Measurements from ENCODE around the gene ACOXL.

- TF ChIP-seq, protein P1, sequence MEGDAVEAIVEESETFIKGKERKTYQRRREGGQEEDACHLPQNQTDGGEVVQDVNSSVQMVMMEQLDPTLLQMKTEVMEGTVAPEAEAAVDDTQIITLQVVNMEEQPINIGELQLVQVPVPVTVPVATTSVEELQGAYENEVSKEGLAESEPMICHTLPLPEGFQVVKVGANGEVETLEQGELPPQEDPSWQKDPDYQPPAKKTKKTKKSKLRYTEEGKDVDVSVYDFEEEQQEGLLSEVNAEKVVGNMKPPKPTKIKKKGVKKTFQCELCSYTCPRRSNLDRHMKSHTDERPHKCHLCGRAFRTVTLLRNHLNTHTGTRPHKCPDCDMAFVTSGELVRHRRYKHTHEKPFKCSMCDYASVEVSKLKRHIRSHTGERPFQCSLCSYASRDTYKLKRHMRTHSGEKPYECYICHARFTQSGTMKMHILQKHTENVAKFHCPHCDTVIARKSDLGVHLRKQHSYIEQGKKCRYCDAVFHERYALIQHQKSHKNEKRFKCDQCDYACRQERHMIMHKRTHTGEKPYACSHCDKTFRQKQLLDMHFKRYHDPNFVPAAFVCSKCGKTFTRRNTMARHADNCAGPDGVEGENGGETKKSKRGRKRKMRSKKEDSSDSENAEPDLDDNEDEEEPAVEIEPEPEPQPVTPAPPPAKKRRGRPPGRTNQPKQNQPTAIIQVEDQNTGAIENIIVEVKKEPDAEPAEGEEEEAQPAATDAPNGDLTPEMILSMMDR (IDR thresholded peaks at IDR 0.05): no peak
- TF ChIP-seq POLR2A (IDR thresholded peaks at IDR 0.05): no peak
Observed at GRCh38 chr2:111030260-111030891, 298.0 kb downstream of the ACOXL start.

Measured in esophagus squamous epithelium (tissue), 4 donors.